IMR-90 (cell line): ENCODE results near the gene MED23. TPM values are rescaled to one million over a fixed set of nuclear protein-coding genes. Genes with fewer than 3 reads are reported as not detected.

Experiments used
- ATAC-seq: fragments of 200-7000 bp; cut with Tn5 transposase; 2 replicates; pipeline ENCODE4 v1.9.1; 2020; ENCODE audit warnings: low read depth, mild to moderate bottlenecking, moderate library complexity
- BruUV-seq: library from RNA; stranded (reverse); fragments of 400-500 nt; replicated peaks from 2 replicates; lab custom pipeline; 2021; lab: Mats Ljungman, UMichigan
- CTCF ChIA-PET: fragments of 300-600 bp; formaldehyde crosslinking; extraction: SDS; loops from one replicate; lab custom pipeline; 2021; ENCODE audit warnings: antibody characterized with exemption; lab: Yijun Ruan, JAX
- POLR2A ChIA-PET: fragments of 300-600 bp; sonication (Branson Sonifier 250); formaldehyde crosslinking; loops from one replicate; lab custom pipeline; 2022; ENCODE audit warnings: antibody characterized with exemption; ENCODE audit not compliant: unreplicated experiment; lab: Charles Lee
- DNase-seq: peaks from one replicate; pipeline ENCODE4 v3.0.0; 2013
- H2AFZ ChIP-seq: replicated peaks from 2 replicates; pipeline ENCODE3; 2013; ENCODE audit warnings: low read length, mild to moderate bottlenecking; ENCODE audit not compliant: poor library complexity
- H2AK5ac ChIP-seq: 2 replicates; pipeline ENCODE4 v1.6.1; 2013; ENCODE audit warnings: low read depth, low read length, inconsistent platforms
- H2AK9ac ChIP-seq: replicated peaks from 2 replicates; pipeline ENCODE3; 2013; ENCODE audit warnings: mild to moderate bottlenecking, low read depth, low read length, moderate library complexity; ENCODE audit not compliant: poor library complexity
- H2BK120ac ChIP-seq: 2 replicates; pipeline ENCODE4 v1.6.1; 2013; ENCODE audit warnings: low read depth, low read length, inconsistent platforms
- H2BK15ac ChIP-seq: 3 replicates; pipeline ENCODE4 v1.6.1; 2013; ENCODE audit warnings: low read depth, low read length, inconsistent platforms
- H2BK20ac ChIP-seq: 2 replicates; pipeline ENCODE4 v1.6.1; 2013; ENCODE audit warnings: low read depth, mild to moderate bottlenecking, inconsistent platforms, low read length, moderate library complexity
- H2BK5ac ChIP-seq: 2 replicates; pipeline ENCODE4 v1.6.1; 2013; ENCODE audit warnings: mild to moderate bottlenecking, low read depth, low read length, inconsistent platforms; ENCODE audit not compliant: poor library complexity, severe bottlenecking
- H3K14ac ChIP-seq: replicated peaks from 2 replicates; pipeline ENCODE4 v1.6.1; 2013; ENCODE audit warnings: low read depth, low read length, inconsistent platforms
- H3K18ac ChIP-seq: 2 replicates; pipeline ENCODE4 v1.6.1; 2013; ENCODE audit warnings: low read depth, low read length, control low read depth
- H3K23ac ChIP-seq: 2 replicates; pipeline ENCODE4 v1.6.1; 2013; ENCODE audit warnings: low read depth, low read length, inconsistent platforms
- H3K27ac ChIP-seq: 2 replicates; pipeline ENCODE4 v1.5.1; 2013; ENCODE audit warnings: mild to moderate bottlenecking, control low read depth, low read length; ENCODE audit not compliant: insufficient read depth
- H3K27me3 ChIP-seq: 2 replicates; pipeline ENCODE4 v1.6.1; 2013; ENCODE audit warnings: low read length; ENCODE audit not compliant: control insufficient read depth, insufficient read depth
- H3K36me3 ChIP-seq: 2 replicates; pipeline ENCODE4 v1.6.1; 2013; ENCODE audit warnings: low read length, mixed read lengths; ENCODE audit not compliant: control insufficient read depth, insufficient read depth
- H3K4ac ChIP-seq: 2 replicates; pipeline ENCODE4 v1.6.1; 2013; ENCODE audit warnings: low read depth, low read length, inconsistent platforms
- H3K4me1 ChIP-seq: 2 replicates; pipeline ENCODE4 v1.6.1; 2013; ENCODE audit warnings: low read length, mixed read lengths; ENCODE audit not compliant: control insufficient read depth, insufficient read depth
- H3K4me2 ChIP-seq: 2 replicates; pipeline ENCODE4 v1.6.1; 2013; ENCODE audit warnings: low read depth, mild to moderate bottlenecking, control low read depth, low read length, moderate library complexity
- H3K4me3 ChIP-seq: 2 replicates; pipeline ENCODE4 v1.5.1; 2013; ENCODE audit warnings: low read depth, mild to moderate bottlenecking, control low read depth, low read length, moderate library complexity; ENCODE audit not compliant: insufficient read depth
- H3K56ac ChIP-seq: 2 replicates; pipeline ENCODE4 v1.6.1; 2013; ENCODE audit warnings: low read length, inconsistent platforms; ENCODE audit not compliant: insufficient read depth; ENCODE audit errors: extremely low read depth
- H3K79me1 ChIP-seq, 2 experiments: 2 replicates each; pipeline ENCODE4 v1.6.1; 2013; ENCODE audit warnings: low read length in 2 of 2, inconsistent platforms in 1 of 2, low read depth in 1 of 2
- H3K9ac ChIP-seq: 2 replicates; pipeline ENCODE4 v1.6.1; 2013; ENCODE audit warnings: low read depth, low read length, control low read depth
- H3K9me1 ChIP-seq: 2 replicates; pipeline ENCODE4 v1.6.1; 2013; ENCODE audit warnings: low read length, inconsistent platforms; ENCODE audit not compliant: insufficient read depth
- H3K9me3 ChIP-seq: 2 replicates; pipeline ENCODE4 v1.6.1; 2013; ENCODE audit warnings: low read length; ENCODE audit not compliant: control insufficient read depth, insufficient read depth
- H4K20me1 ChIP-seq: 2 replicates; pipeline ENCODE4 v1.6.1; 2013; ENCODE audit warnings: low read length, inconsistent platforms; ENCODE audit not compliant: insufficient read depth
- H4K5ac ChIP-seq: 2 replicates; pipeline ENCODE4 v1.6.1; 2013; ENCODE audit warnings: mild to moderate bottlenecking, low read depth, low read length, control low read depth
- H4K8ac ChIP-seq, 2 experiments: 2 replicates each; pipeline ENCODE4 v1.6.1; 2013; ENCODE audit warnings: low read depth in 2 of 2, low read length in 2 of 2, control low read depth in 1 of 2, inconsistent platforms in 1 of 2
- H4K91ac ChIP-seq: 2 replicates; pipeline ENCODE4 v1.6.1; 2013; ENCODE audit warnings: low read depth, low read length, inconsistent platforms; ENCODE audit not compliant: insufficient read depth
- BHLHE40 ChIP-seq: fragments of 150-350 bp; IDR thresholded peaks from 2 replicates; pipeline ENCODE4 v1.6.1; 2016; ENCODE audit warnings: mild to moderate bottlenecking, low read depth, low read length
- CEBPB ChIP-seq: IDR thresholded peaks from 2 replicates; pipeline ENCODE4 v1.6.1; 2012; ENCODE audit warnings: low read depth, low read length, improper control_type of control experiment
- CHD1 ChIP-seq: IDR thresholded peaks from 2 replicates; pipeline ENCODE4 v1.6.1; 2012; ENCODE audit warnings: low read depth, low read length, improper control_type of control experiment
- CTCF ChIP-seq: conservative IDR thresholded peaks from 2 replicates; pipeline ENCODE4 v1.5.1; 2012; ENCODE audit warnings: mild to moderate bottlenecking, low read depth, low read length, improper control_type of control experiment
- ELK1 ChIP-seq: fragments of 150-350 bp; IDR thresholded peaks from 2 replicates; pipeline ENCODE4 v1.6.1; 2016; ENCODE audit warnings: low read depth, mild to moderate bottlenecking, low read length, moderate library complexity, borderline replicate concordance
- FOS ChIP-seq: fragments of 150-350 bp; IDR thresholded peaks from 2 replicates; pipeline ENCODE4 v1.6.1; 2016; ENCODE audit warnings: low read depth, low read length
- MAFK ChIP-seq: IDR thresholded peaks from 2 replicates; pipeline ENCODE4 v1.6.1; 2012; ENCODE audit warnings: low read depth, low read length, improper control_type of control experiment
- MAZ ChIP-seq: IDR thresholded peaks from 2 replicates; pipeline ENCODE4 v1.6.1; 2012; ENCODE audit warnings: low read depth, mild to moderate bottlenecking, low read length, improper control_type of control experiment, moderate library complexity, borderline replicate concordance
- MXI1 ChIP-seq: IDR thresholded peaks from 2 replicates; pipeline ENCODE4 v1.6.1; 2012; ENCODE audit warnings: low read depth, mild to moderate bottlenecking, low read length, moderate library complexity, borderline replicate concordance
- NFE2L2 ChIP-seq: fragments of 150-350 bp; IDR thresholded peaks from 2 replicates; pipeline ENCODE4 v1.6.1; 2016; ENCODE audit warnings: low read depth, mild to moderate bottlenecking, low read length
- POLR2A ChIP-seq: IDR thresholded peaks from 2 replicates; pipeline ENCODE4 v1.6.1; 2012; ENCODE audit warnings: mild to moderate bottlenecking, low read depth, low read length
- RAD21 ChIP-seq: IDR thresholded peaks from 2 replicates; pipeline ENCODE4 v1.6.1; 2012; ENCODE audit warnings: low read length, improper control_type of control experiment
- RCOR1 ChIP-seq: IDR thresholded peaks from 2 replicates; pipeline ENCODE4 v1.6.1; 2012; ENCODE audit warnings: mild to moderate bottlenecking, low read length, improper control_type of control experiment; ENCODE audit not compliant: insufficient replicate concordance
- RFX5 ChIP-seq: IDR thresholded peaks from 2 replicates; pipeline ENCODE4 v1.8.0; 2012; ENCODE audit warnings: low read depth, mild to moderate bottlenecking, low read length, moderate library complexity
- SMC3 ChIP-seq: fragments of 150-350 bp; IDR thresholded peaks from 2 replicates; pipeline ENCODE4 v1.6.1; 2016; ENCODE audit warnings: low read depth, mild to moderate bottlenecking, antibody characterized with exemption, low read length, moderate library complexity
- dilution Hi-C: fragments of 300-500 bp; cut with HindIII; formaldehyde crosslinking; loops from one replicate; pipeline ENCODE4 v1.14.3; 2018; ENCODE audit warnings: low sequenced_read_pairs; ENCODE audit not compliant: unreplicated experiment
- in situ Hi-C: fragments of 300-500 bp; cut with MboI; formaldehyde crosslinking; loops from 3 replicates; pipeline ENCODE4 v1.14.3; 2019; ENCODE audit warnings: low sequenced_read_pairs, inconsistent platforms, mixed read lengths
- intact Hi-C: fragments of 100-400 bp; cut with micrococcal nuclease; formaldehyde crosslinking; loops from 2 replicates; pipeline ENCODE4 v1.10.0; 2022
- polyA plus RNA-seq, 3 experiments: library from polyadenylated mRNA; depleted of rRNA; stranded (reverse); fragments of >200 nt; gene quantifications; 2 replicates each; pipeline ENCODE4 v1.2.3, GENCODE V29; 2012; ENCODE audit warnings: low replicate concordance in 1 of 3
- total RNA-seq: library from RNA; depleted of rRNA; stranded (reverse); fragments of >200 nt; gene quantifications from 2 replicates; pipeline ENCODE4 v1.2.3, GENCODE V29; 2012
- TF ChIP-seq, protein P1 (sequence below): fragments of 150-350 bp; IDR thresholded peaks from 2 replicates; pipeline ENCODE4 v1.6.1; 2017; ENCODE audit warnings: mild to moderate bottlenecking, antibody characterized with exemption, low read length, low read depth

MED23 gene
- total and polyA plus RNA-seq, 2 of the 4 experiments (the other 2 are of a cell fraction) = 16.0 to 40.7 TPM

DNA sequence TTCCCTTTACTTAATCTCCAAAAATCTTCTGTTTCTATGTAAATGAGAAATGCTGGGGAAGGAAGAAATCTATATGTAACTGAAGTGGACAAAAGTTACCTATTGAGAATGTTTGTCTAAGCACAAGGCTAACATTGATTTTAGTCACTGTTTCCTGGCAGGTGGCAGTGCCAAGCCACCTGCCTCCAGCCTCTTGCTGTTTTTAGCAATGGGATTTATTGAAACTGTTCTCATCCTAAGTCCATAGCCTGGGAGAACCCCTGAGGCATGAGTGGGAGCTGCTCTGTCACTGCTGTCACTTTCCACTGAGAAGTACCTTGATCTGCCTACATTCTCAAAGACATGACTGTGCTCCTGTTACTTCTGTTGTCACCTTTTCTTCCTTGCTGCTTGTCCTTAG is 23.7 kb upstream of the MED23 start:
- Histone ChIP-seq H2BK120ac (no peak overlapping the region), H2BK20ac (no peak overlapping the region), H2BK15ac (no peak overlapping the region), H4K5ac (no peak overlapping the region), H4K8ac (no peak overlapping the region), H2AFZ (no peak overlapping the region), H3K23ac (no peak overlapping the region), H2AK5ac (no peak overlapping the region), H4K20me1 (no peaks in the 10 kb centered on the region), H3K9me3 (no peaks in the 10 kb centered on the region), H3K18ac (no peak overlapping the region), H3K27me3 (peaks cover 7% of the 10 kb centered on the region), H2BK5ac (no peak overlapping the region), H3K4me1 (no peaks in the 10 kb centered on the region), H3K36me3 (no peaks in the 10 kb centered on the region), H3K4me3 (no peak overlapping the region), H3K56ac (no peak overlapping the region), H3K4ac (no peak overlapping the region), H3K14ac (no peak overlapping the region), H3K79me1 (no peaks in the 10 kb centered on the region), H3K9ac (no peak overlapping the region), H4K91ac (no peak overlapping the region), H3K4me2 (no peak overlapping the region), H3K9me1 (no peaks in the 10 kb centered on the region), H3K27ac (no peak overlapping the region), H2AK9ac (no peak overlapping the region)
- TF ChIP-seq POLR2A = no peak
- TF ChIP-seq, protein P1, sequence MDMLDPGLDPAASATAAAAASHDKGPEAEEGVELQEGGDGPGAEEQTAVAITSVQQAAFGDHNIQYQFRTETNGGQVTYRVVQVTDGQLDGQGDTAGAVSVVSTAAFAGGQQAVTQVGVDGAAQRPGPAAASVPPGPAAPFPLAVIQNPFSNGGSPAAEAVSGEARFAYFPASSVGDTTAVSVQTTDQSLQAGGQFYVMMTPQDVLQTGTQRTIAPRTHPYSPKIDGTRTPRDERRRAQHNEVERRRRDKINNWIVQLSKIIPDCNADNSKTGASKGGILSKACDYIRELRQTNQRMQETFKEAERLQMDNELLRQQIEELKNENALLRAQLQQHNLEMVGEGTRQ = no peak
- no peak for TF ChIP-seq RAD21
- TF ChIP-seq CEBPB = no peak
- TF ChIP-seq FOS = no peak
- no peak for TF ChIP-seq MXI1
- TF ChIP-seq ELK1 = no peak
- no peak for TF ChIP-seq RFX5
- TF ChIP-seq CHD1 = no peak
- TF ChIP-seq SMC3 = no peak
- no peak for TF ChIP-seq RCOR1
- TF ChIP-seq CTCF = no peak
- no peak for TF ChIP-seq MAZ
- no peak for TF ChIP-seq BHLHE40
- TF ChIP-seq MAFK = no peak
- TF ChIP-seq NFE2L2 = no peak
- in situ Hi-C loops (no loop called here), intact Hi-C loops (no loop called here), dilution Hi-C loops (no loop called here)
- CTCF ChIA-PET = no interaction called here
- no TSS peak for BruUV-seq
- ATAC-seq = no peak
- POLR2A ChIA-PET = no interaction called here
- no peak for DNase-seq
